GM12801 (cell line): Measurements from ENCODE around the gene OR2M5.

Experiments used
- TF ChIP-seq, protein P1 (sequence below): IDR thresholded peaks from one replicate; pipeline ENCODE4 v1.5.1; 2011; ENCODE audit warnings: control low read depth; ENCODE audit not compliant: insufficient read length; ENCODE audit errors: extremely low read depth

The OR2M5 gene

DNA sequence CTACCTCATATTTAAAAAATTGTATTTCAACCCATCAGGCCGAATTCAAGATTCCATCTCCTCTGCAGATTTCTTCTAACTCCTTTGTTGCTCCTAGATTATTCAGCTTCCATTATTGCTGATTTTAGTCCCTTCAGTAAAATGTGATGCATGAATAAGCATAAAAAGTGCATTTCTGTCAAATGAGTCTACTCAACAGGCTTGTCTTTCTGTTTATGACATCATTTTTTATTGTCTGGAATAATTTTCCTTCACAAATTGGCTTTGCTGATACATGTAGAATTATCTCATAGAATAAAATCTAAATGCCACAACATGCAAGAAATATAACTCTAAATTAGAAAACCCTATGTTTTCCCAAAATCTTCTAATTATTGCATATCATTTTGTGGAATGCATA lies 1.6 kb upstream of the OR2M5 start:
- TF ChIP-seq, protein P1, sequence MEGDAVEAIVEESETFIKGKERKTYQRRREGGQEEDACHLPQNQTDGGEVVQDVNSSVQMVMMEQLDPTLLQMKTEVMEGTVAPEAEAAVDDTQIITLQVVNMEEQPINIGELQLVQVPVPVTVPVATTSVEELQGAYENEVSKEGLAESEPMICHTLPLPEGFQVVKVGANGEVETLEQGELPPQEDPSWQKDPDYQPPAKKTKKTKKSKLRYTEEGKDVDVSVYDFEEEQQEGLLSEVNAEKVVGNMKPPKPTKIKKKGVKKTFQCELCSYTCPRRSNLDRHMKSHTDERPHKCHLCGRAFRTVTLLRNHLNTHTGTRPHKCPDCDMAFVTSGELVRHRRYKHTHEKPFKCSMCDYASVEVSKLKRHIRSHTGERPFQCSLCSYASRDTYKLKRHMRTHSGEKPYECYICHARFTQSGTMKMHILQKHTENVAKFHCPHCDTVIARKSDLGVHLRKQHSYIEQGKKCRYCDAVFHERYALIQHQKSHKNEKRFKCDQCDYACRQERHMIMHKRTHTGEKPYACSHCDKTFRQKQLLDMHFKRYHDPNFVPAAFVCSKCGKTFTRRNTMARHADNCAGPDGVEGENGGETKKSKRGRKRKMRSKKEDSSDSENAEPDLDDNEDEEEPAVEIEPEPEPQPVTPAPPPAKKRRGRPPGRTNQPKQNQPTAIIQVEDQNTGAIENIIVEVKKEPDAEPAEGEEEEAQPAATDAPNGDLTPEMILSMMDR: no peak

DNA sequence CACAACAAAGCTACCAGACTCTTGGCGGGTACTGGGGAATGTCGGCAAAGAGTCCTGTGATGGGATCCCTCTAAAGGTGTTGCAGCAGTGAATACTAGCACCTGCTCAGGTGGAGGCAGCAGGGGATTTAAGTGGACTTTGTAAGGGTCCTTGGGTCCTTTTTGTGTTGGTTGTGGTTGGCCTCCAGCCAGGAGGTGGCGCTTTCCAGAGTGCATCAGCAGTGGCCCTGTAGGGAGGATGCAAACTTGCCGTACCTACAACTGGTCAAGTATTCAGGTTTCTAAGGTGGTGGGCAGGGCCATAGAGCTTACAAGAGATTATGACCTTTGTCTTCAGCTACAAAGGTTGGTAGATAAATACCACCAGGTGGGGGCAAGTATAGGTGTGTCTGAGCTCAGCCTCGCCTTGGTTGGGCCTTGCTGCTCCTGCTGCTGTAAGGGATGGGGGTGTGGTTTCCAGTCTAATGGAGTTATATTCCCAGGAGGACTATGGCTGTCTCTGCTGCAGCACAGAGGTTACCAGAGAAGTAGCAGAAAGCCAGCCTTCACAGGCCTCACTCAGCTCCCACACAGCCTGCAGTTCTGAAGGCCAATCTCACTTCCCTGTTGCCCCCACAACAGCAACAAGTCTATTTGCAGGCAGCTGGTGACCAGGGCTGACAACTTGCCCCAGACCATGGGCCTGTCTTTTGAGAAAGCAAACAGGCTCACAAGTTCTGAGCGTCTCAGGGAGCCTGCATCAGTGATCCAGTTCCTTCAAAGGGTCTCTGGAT lies 7.3 kb downstream of the OR2M5 start:
- TF ChIP-seq, protein P1: no peak

DNA sequence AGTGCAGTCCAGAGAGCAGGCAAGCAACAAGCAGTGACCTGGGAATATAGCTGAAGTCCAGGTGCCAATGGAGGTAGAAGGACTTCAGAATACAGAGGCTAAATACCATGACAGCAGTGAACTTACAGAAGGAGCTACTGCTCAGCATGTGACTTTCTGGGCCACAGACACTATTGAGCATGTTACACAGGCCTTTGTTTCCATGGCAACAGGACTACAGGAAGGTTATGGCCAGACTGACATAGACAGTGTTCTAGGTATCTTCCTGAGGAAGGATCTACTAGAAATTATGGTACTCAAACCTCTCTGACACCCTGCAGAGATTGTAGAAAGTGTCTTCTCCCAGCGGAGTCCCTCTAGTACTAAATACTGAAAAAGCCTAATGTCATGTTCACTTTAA lies 11.0 kb downstream of the OR2M5 start:
- TF ChIP-seq, protein P1: no peak

DNA sequence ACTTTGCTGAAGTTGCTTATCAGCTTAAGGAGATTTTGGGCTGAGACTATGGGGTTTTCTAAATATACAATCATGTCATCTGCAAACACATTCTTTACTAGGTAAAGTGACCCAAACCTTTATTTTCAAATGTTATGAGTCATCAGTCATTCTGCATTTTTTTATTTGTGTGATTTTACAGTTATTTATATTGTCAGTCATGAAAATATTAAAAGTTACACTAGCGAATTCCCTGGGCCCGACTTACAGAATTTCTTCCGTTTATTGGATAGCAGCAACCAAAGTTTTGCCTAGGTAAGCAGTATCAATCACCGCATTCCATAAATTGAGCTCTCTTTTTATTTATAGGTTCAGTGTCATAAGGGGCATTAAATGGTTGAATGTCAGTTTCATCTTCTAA lies 13.8 kb downstream of the OR2M5 start:
- TF ChIP-seq, protein P1: no peak

DNA sequence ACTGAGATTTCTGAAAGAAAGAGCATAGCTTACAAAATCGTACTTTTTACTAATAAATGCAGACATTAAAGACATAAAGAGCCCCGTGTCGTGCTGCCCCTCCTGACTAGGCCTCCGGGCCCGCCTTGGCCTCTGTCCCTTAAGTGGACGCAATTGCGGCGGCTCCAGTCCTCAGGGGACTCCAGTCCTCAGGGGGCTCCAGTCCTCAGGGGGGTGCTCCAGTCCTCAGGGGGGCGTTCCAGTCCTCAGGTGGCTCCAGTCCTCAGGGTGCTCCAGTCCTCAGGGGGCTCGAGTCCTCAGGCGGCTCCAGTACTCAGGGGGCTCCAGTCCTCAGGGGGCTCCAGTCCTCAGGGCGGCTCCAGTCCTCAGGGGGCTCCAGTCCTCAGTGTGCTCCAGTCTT lies 19.1 kb downstream of the OR2M5 start:
- TF ChIP-seq, protein P1: no peak

DNA sequence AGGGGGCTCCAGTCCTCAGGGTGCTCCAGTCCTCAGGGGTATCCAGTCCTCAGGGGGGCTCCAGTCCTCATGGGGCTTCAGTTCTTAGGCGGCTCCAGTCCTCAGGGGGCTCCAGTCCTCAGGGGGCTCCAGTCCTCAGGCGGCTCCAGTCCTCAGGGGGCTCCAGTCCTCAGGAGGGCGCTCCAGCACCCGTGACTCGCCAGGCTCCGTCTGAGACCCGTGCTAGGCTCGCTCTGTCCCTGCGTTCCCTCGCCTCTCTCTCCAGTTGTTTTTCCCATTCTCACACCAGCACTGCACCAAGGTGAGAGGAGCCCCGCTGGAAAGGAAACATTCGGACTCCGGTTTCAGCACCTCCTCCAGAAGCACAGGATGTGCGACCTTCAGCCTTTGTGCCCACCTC lies 20.2 kb downstream of the OR2M5 start:
- TF ChIP-seq, protein P1: no peak

DNA sequence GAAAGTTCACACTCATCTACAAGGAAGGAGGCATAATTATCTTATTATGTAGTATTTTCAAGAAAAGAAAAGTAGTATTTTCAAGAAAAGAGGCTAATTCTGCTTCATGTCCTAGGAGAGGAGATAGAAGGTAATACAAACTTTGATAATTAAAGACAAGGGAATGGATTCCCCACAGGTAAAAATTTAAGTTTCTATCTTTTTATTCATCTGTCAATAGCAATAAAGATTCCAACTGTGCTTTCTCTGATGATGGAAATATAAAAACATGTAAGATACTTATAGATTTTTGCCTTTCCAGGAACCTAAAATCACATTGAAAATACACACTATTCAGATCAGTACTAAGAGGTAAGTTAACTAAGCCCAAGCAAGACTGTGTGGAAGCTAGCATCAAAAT lies 29.6 kb downstream of the OR2M5 start, which contains the start of gene OR2M2:
Gene OR2M2, plus strand, starts transcription at position 301 of the 400 bp plus-strand sequence. CDS start 5,165 bp downstream, outside the sequence.
- TF ChIP-seq, protein P1: no peak

DNA sequence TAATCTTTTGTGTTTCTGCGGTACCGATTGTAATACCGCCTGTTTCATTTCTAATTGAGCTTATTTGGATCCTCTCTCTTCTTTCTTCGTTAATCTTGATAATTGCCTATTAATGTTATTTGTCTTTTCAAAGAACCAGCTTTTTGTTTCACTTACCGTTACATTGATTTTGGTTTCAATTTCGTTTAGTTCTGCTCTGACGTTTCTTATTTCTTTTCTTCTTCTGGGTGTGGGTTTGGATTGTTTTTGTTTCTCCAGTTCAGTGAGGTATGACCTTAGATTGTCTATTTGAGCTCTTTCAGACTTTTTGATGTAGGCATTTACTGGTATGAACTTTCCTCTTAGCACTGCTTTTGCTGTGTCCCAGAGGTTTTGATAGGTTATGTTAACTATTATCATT lies 39.0 kb downstream of the OR2M5 start:
- TF ChIP-seq, protein P1: no peak
